Muscle of back (tissue), 13 donors: ENCODE measurements around the gene POLDIP2. TPM values are rescaled to one million over a fixed set of nuclear protein-coding genes. Genes with fewer than 3 reads are reported as not detected.

Source experiments
- DNase-seq, 3 donors: peaks; one replicate each; pipeline versions ENCODE4 v3.0.0 to v3.0.0-alpha.2; 2013
- long read RNA-seq, 9 donors: transcript quantifications; one replicate each; lab custom pipeline, GENCODE V29; 2026
- polyA plus RNA-seq, 10 donors: library from polyadenylated mRNA; unstranded; fragments of 120-200 nt; gene quantifications; one replicate each; pipeline ENCODE4 v1.2.1, GENCODE V29; 2013; ENCODE audit not compliant: insufficient read length in 10 of 10

The POLDIP2 gene, protein sequence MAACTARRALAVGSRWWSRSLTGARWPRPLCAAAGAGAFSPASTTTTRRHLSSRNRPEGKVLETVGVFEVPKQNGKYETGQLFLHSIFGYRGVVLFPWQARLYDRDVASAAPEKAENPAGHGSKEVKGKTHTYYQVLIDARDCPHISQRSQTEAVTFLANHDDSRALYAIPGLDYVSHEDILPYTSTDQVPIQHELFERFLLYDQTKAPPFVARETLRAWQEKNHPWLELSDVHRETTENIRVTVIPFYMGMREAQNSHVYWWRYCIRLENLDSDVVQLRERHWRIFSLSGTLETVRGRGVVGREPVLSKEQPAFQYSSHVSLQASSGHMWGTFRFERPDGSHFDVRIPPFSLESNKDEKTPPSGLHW
- 10 to 100 TPM; 56.1 to 63.1 (median 58.0) TPM for polyA plus RNA-seq
- long read RNA-seq, donor 1, transcript POLDIP2-201 (11 exons, 2,121 nt), result major isoform, 15 of 15 reads
- long read RNA-seq, donor 1, partial matches to known transcripts, result 0 of 15 reads
- long read RNA-seq, donor 1, other reads (novel, unspliced or antisense), result 0 of 15 reads
- long read RNA-seq, donor 2, transcript POLDIP2-201 (11 exons, 2,121 nt), result major isoform, 10 of 10 reads
- long read RNA-seq, donor 2, partial matches to known transcripts, result 0 of 10 reads
- long read RNA-seq, donor 2, other reads (novel, unspliced or antisense), result 0 of 10 reads
- long read RNA-seq, donor 3, result 0 reads
- long read RNA-seq, donor 4, transcript POLDIP2-201 (11 exons, 2,121 nt), result major isoform, 6 of 6 reads
- long read RNA-seq, donor 4, partial matches to known transcripts, result 0 of 6 reads
- long read RNA-seq, donor 4, other reads (novel, unspliced or antisense), result 0 of 6 reads
- long read RNA-seq, donor 5, transcript POLDIP2-201 (11 exons, 2,121 nt), result major isoform, 18 of 18 reads
- long read RNA-seq, donor 5, partial matches to known transcripts, result 0 of 18 reads
- long read RNA-seq, donor 5, other reads (novel, unspliced or antisense), result 0 of 18 reads
- long read RNA-seq, donor 6, transcript POLDIP2-201 (11 exons, 2,121 nt), result major isoform, 16 of 16 reads
- long read RNA-seq, donor 6, partial matches to known transcripts, result 0 of 16 reads
- long read RNA-seq, donor 6, other reads (novel, unspliced or antisense), result 0 of 16 reads
- long read RNA-seq, donor 7, transcript POLDIP2-201 (11 exons, 2,121 nt), result major isoform, 16 of 23 reads
- long read RNA-seq, donor 7, partial matches to known transcripts, result 7 of 23 reads
- long read RNA-seq, donor 7, other reads (novel, unspliced or antisense), result 0 of 23 reads
- long read RNA-seq, donor 8, transcript POLDIP2-201 (11 exons, 2,121 nt), result major isoform, 11 of 11 reads
- long read RNA-seq, donor 8, partial matches to known transcripts, result 0 of 11 reads
- long read RNA-seq, donor 8, other reads (novel, unspliced or antisense), result 0 of 11 reads
- long read RNA-seq, donor 9, partial matches to known transcripts, result 0 of 2 reads
- long read RNA-seq, donor 9, other reads (novel, unspliced or antisense), result 0 of 2 reads

DNA sequence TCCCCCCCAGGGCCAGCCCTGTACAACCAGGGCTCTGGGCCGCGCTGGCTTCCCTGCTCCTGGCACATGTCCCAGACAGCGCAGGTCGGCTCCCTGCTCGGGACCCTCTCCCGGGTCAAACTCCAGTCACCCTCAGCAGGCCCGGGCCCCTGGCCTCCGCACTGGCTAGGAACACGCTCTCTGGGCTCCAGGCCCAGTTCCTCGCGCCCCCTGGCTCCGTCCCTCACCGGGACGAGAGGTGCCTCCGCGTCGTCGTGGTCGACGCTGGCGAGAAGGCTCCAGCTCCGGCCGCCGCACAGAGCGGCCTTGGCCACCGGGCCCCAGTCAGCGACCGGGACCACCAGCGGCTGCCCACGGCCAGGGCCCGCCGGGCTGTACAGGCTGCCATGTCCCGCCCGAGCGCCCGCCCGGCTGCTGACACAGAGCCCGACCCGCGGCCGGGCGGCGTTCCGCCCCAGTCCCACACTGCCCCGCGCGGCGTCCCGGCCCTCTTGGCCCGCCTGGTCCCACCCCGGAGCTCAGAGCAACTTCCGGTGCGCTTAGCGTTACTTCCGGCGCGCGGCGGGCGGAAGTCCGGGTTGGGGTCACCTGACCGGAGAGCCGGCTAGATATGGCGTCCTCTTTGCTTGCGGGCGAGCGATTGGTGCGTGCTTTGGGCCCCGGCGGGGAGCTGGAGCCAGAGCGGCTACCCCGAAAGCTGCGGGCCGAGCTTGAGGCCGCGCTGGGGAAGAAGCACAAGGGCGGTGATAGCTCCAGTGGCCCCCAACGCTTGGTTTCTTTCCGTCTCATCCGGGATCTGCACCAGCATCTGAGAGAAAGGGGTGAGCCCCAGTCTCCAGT lies at the start of gene POLDIP2:
Gene POLDIP2 (minus strand): TSS at position 467 of the 840 bp plus-strand sequence. CDS start 79 bp downstream, at position 388.
- peak; percentile 95 to 98 (median 97) for DNase-seq

DNA sequence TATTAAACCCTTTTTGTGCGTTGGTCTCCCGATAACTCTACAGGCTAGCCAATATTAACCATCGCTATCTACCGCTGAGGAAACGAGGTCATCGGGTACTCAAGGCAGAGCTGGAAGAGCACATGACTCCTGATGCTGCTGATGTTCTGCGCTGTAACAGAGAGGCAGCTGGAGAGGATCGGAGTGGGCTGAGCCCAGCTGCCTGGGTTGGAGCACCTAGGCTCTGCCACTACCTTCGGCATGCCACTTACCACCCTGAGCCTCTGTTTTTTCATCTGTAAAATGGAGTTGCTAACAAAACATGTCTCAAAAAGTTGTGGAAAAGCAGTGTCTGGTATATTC lies 49.1 kb upstream of the POLDIP2 start:
- no peak for DNase-seq

DNA sequence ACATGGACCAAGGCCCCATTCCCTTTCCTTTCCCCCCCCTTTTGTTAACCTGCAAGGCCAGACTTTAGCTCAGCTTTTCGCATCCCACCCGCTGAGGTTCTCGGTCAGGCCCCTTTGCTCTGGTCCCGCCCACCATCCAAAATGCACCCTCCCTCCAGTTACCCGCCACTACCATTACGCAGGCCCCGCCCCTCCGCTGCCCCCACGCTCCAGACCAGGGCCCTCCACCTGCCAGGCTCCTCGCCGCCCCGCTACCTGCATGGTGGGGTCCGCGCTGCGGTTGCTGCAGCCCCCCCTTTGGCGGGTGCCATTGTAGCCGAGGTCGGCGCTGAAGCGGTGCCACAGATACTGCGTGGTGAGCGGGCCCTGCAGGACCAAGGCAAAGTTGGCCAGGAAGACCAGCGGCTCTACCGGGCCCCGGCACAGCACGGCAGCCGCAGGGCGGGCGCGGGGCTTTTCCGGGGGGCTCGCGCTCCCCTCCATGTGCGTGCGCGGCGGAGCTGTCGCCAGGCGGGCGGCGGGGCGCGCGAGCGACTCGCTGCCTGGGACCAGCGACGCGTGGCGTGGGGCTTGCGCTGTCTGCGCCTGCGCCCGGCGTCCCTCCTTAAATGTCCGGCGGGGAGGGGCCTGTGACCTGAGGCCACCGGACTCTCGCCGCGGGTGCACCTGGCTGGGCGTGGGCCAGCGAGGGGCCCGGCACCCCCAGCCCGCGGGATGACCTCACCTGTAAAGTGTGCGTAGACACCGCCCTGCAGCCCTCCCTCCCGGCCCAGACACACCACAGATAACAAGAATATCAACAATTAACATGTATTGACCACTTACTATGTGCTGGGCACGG lies 48.5 kb upstream of the POLDIP2 start, which contains the start of gene SLC46A1:
Gene SLC46A1 (minus strand): TSS at position 581 of the 841 bp plus-strand sequence. CDS start 98 bp downstream, at position 483.
- DNase-seq, result peak; percentile 38 to 87 (median 72)

DNA sequence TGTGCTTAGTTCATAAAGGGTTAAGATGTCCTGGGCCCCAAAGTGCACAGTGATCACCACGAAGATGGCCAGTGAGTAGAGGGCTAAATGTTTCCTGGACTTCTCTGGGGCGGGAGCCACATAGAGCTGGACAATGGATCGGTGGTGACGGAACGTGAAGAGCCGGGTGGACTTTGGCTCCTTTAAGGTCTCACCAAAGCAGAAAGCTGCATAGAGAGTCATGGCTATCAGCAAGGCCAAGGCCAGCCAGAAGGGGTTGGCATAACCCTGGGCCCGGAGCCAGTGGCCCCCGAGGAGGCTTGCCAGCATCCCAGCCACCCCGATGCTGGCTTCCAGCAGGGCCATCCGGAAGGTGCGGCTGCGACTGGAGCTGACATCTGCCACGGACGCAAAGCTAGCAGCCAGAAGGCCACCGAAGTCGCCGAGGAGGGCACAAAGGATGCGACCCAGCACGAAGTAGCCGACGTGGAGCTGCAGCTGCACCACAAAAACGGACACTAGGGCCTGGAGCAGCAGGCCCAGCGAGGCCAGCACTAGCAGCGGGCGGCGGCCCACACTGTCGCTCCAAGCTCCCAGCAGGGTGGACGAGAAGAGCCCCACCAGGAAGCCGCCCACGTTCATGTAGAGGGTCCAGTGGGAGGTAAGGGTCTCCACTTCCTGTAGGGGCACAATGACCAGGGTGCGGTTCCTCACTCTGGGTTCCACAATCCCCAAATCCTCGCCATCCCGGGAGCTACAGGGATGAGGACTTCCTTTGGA lies 47.7 kb upstream of the POLDIP2 start:
- peak in 1 of 3 donors; percentile 61 for DNase-seq

DNA sequence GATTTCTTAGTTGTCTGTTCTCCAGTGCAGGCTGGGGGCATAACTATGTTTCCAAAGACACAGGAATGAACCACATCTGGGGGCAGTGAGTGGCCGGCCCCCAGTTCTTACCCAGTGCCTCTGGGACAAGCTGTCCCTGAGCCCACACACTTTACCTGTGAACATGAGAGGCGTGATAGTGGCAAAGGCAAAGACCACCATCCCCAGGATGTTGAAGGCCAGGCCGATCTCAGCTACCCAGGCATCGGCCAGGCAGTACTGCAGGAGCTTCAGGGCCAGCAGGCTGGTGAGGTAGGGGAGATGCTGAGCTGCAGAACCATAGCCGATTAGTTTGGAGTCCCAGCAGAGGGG lies 47.1 kb upstream of the POLDIP2 start:
- DNase-seq, result no peak

DNA sequence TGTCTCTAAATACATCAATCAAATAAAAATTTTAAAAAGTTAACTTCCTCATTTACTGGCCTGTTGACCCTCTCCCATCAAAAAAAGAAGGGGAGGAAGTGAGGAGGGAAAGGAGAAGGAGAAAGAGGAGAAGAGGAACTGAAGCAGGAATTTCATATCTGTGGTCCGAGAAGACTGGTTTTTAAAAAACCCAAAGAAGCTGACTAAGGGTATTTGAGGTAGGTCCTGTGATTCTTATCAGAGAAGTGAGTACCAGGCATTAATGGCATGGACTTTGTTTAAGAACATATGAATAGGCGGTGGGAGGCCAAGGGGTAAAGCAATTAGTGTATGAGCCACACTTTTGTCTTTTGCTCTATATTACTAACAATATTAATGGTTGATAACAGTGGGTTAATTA lies 46.7 kb upstream of the POLDIP2 start:
- no peak for DNase-seq

DNA sequence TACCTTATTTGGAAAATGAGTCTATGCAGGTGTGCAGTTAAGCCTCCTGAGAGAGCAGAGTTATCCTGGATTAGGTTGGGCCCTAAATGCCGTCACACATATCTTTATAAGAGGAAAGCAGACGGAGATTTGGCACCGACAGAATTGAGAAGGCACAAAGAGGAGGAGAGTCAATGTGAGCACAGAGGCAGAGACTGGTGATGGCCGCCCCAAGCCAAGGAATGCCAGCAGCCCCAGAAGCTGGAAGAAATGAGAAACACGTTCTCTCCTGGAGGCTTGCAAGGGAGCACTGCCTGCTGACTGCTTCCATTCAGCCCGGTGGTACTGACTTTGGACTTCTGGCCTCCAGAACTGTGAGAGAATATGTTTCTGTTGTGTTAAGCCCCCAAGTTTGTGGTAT lies 45.5 kb upstream of the POLDIP2 start:
- no peak for DNase-seq

- DNase-seq, result no peak
Observed at GRCh38 chr17:28402224-28402630, 44.9 kb upstream of the POLDIP2 start.

GRCh38 chr17:28399808-28400207 lies 42.5 kb upstream of the POLDIP2 start:
- DNase-seq, result no peak

DNA sequence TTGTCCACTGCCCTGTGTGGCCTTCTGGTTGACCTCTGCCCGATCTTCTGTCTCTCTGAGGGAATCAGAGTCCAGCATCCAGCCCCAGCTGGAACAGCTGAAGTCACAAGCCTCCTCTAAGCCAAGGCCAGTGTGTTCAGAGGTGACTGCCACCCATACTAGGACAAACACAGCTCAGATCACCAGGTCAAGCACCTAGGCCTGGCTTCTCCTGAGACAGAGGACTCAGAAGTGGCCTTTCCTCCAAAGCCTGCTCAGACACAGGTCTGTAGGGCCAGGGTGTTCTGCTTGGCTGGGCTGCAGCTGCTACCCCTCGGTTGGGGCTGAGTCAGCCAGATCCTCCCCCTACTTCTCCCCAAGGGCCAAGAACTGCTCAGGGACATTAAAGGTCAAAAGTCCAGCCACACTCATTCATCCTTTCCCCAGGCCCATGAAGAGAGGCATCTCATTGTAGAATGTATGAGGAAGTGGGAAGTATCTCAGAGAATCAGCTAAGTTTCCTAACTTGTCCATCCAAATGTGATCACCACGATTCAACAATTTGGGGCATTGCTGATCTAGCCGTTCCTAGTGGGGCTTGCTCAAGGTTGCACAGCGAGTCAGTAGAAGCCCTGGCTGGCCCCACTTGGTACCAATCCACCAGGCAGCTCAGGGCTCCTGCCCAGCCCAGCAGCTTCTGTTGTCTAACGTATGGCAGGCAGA lies 41.1 kb upstream of the POLDIP2 start:
- no peak for DNase-seq

- no peak for DNase-seq
Observed at GRCh38 chr17:28397687-28398279, 40.5 kb upstream of the POLDIP2 start.

GRCh38 chr17:28397275-28397674 lies 39.9 kb upstream of the POLDIP2 start:
- no peak for DNase-seq

- no peak for DNase-seq
Observed at GRCh38 chr17:28396635-28397239, 39.4 kb upstream of the POLDIP2 start.

DNA sequence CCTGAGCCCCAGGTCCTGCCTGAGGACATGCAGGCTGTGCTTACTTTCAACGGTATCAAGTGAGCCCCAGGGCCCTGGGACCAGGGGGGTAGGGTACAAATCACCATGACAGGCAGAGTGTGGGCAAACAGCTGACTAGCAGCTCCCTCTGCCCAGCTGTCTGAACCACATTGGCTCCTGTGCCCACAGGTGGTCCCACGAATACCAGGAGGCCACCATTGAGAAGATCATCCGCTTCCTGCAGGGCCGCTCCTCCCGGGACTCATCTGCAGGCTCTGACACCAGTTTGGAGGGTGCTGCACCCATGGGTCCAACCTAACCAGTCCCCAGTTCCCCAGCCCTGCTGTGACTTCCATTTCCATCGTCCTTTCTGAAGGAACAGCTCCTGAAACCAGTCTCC lies 38.6 kb upstream of the POLDIP2 start:
- DNase-seq, result no peak

- DNase-seq, result no peak
Observed at GRCh38 chr17:28395426-28395825, 38.1 kb upstream of the POLDIP2 start.

- no peak for DNase-seq
Observed at GRCh38 chr17:28394337-28395116, 37.2 kb upstream of the POLDIP2 start.
